Vagina (tissue), 2 donors: Measurements from ENCODE around the gene ARHGEF39.

Experiments used
- POLR2A ChIP-seq, 2 donors: fragments of 450-650 bp; IDR thresholded peaks; one replicate each; pipeline ENCODE4 v1.6.1; 2017; ENCODE audit warnings: antibody characterized with exemption in 2 of 2, mild to moderate bottlenecking in 2 of 2, moderate library complexity in 2 of 2
- POLR2AphosphoS5 ChIP-seq, 2 donors: sonication (generic); formaldehyde crosslinking; IDR thresholded peaks; one replicate each; pipeline ENCODE4 v1.9.0; 2017; ENCODE audit warnings: antibody characterized with exemption in 2 of 2, mild to moderate bottlenecking in 2 of 2, low read depth in 1 of 2; ENCODE audit not compliant: insufficient read depth in 1 of 2
- TF ChIP-seq, protein P1 (sequence below), 3 experiments: fragments of 450-650 bp in 2 of 3; fragments of 200-600 bp in 1 of 3; sonication (generic) in 1 of 3; IDR thresholded peaks; one replicate each; pipeline ENCODE4 v1.5.1; 2017 to 2019; ENCODE audit warnings: antibody characterized with exemption in 3 of 3, mild to moderate bottlenecking in 2 of 3, moderate library complexity in 2 of 3

DNA sequence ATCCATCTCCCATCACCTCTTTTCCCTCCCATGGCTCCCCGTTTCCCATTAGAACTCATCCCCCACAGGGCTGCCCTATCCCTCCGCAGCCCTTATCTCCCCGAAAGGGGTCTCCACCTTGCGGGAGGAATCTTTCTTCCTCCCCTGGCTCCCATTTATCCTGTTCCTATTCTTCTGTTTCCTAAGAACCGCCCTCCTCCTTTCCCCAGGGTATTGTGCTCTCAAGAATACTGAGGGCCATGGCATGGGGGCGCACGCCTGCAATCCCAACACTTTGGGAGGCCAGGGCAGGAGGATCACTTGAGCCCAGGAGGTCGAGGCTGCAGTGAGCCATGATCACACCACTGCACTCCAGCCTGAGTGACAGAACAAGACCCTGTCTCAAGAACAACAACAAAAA is 47.4 kb downstream of the ARHGEF39 start:
- TF ChIP-seq, protein P1, sequence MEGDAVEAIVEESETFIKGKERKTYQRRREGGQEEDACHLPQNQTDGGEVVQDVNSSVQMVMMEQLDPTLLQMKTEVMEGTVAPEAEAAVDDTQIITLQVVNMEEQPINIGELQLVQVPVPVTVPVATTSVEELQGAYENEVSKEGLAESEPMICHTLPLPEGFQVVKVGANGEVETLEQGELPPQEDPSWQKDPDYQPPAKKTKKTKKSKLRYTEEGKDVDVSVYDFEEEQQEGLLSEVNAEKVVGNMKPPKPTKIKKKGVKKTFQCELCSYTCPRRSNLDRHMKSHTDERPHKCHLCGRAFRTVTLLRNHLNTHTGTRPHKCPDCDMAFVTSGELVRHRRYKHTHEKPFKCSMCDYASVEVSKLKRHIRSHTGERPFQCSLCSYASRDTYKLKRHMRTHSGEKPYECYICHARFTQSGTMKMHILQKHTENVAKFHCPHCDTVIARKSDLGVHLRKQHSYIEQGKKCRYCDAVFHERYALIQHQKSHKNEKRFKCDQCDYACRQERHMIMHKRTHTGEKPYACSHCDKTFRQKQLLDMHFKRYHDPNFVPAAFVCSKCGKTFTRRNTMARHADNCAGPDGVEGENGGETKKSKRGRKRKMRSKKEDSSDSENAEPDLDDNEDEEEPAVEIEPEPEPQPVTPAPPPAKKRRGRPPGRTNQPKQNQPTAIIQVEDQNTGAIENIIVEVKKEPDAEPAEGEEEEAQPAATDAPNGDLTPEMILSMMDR (IDR thresholded peaks at IDR 0.05), result no peak
- no peak for TF ChIP-seq POLR2A (IDR thresholded peaks at IDR 0.05)
- TF ChIP-seq POLR2AphosphoS5 (IDR thresholded peaks at IDR 0.05; ENCODE audit: insufficient read depth in 1 of 2, low read depth in 1 of 2), result no peak
